Smooth muscle cell of the coronary artery (primary cell): Measurements from ENCODE around the gene CYP46A1. TPM values are rescaled to one million over a fixed set of nuclear protein-coding genes. Genes with fewer than 3 reads are reported as not detected.

Experiments used
- total RNA-seq: library from RNA; depleted of rRNA; stranded (reverse); fragments of >200 nt; gene quantifications from 2 replicates; pipeline ENCODE4 v1.2.3, GENCODE V29; 2014; ENCODE audit warnings: low replicate concordance

CYP46A1 gene
- total RNA-seq = 0.08 and 0.59 TPM in 2 replicates

DNA sequence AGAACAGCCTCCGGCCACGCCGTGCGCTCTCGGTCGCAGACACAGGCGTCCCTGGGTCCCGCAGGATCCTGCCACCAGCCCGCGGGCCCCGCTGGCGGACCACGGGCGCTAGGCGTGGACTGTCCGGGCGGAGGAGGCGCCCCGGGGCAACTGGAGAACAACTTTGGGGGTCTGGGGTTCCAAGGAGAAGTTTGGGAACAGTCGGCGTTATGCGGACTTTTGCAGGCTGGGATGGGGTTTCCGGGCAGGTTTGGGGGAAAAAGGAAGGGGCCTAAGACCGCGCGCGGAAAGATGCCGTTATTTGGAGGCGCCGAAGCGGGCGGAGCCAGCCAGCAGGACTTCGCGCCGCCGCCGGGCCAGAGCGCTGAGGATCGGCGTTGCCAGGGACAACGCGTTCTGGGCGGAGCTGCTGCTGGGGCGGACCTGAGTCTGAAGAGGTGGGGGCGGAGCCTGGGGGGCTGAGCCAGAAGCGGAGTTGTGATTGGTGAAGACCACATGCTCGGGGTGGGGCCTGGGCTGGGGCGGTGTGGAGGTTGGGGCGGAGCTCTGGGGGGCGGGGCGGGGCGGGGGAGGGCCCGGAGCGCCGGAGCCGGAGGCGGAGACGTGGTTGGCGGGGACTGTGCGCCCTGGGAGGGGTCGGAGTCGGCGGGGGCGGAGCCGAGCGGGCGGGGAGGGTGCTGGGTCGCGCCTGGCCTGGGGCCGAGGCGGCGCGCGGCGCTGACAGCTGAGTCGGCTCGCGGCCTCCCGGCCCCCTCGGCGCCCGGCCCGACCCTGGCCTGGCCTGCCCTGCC, at the start of gene CYP46A1:
Gene CYP46A1 (plus strand): TSS at position 680 of the 791 bp plus-strand sequence. CDS start 120 bp downstream, outside the sequence.

GRCh38 chr14:99644723-99645544, 39.2 kb upstream of the CYP46A1 start, which contains the start of gene HHIPL1:
Gene HHIPL1, plus strand, starts transcription at chr14:99645129. Its CDS starts 79 bp downstream, at chr14:99645208.

Other genes starting within 250 kb of the CYP46A1 start
- 17.0 and 37.8 TPM in 2 replicates for gene SETD3, start 203.4 kb upstream of the CYP46A1 start, total RNA-seq
- gene CCNK, start 202.9 kb upstream of the CYP46A1 start, total RNA-seq = 5.9 and 32.0 TPM in 2 replicates
- gene CCDC85C, start 80.1 kb upstream of the CYP46A1 start, total RNA-seq = 1.3 and 9.0 TPM in 2 replicates
- gene HHIPL1, start 39.2 kb upstream of the CYP46A1 start, total RNA-seq = 3.7 and 7.0 TPM in 2 replicates
- 28.6 and 117 TPM in 2 replicates for gene EML1, start 109.1 kb downstream of the CYP46A1 start, total RNA-seq